Endothelial cell of umbilical vein (primary cell): ENCODE measurements around the gene ALDOA.

Experiments used
- EZH2 ChIP-seq: IDR thresholded peaks from 2 replicates; pipeline ENCODE4 v1.6.1; 2012; ENCODE audit warnings: borderline replicate concordance, low read depth, mild to moderate bottlenecking, moderate library complexity, low read length, inconsistent platforms; ENCODE audit not compliant: severe bottlenecking
- GATA2 ChIP-seq: IDR thresholded peaks from 2 replicates; pipeline ENCODE4 v1.7.0; 2011; ENCODE audit warnings: low read depth, mild to moderate bottlenecking, moderate library complexity, mixed read lengths, low read length; ENCODE audit not compliant: insufficient read length, insufficient read depth
- MYC ChIP-seq: IDR thresholded peaks from one replicate; pipeline ENCODE4 v1.6.1; 2011; ENCODE audit warnings: mild to moderate bottlenecking, low read depth, low read length
- POLR2A ChIP-seq: IDR thresholded peaks from 2 replicates; pipeline ENCODE4 v1.6.1; 2012; ENCODE audit warnings: low read depth, mild to moderate bottlenecking, control low read depth, low read length
- POLR2AphosphoS5 ChIP-seq: IDR thresholded peaks from 2 replicates; pipeline ENCODE4 v1.6.1; 2012; ENCODE audit warnings: low read depth, mild to moderate bottlenecking, control low read depth, low read length, moderate library complexity; ENCODE audit not compliant: insufficient read depth
- TF ChIP-seq, protein P1 (sequence below), 2 donors: IDR thresholded peaks; 1 replicate in 1 of 2; 2 replicates in 1 of 2; pipeline ENCODE4 v1.5.1; 2011; ENCODE audit warnings: low read length in 2 of 2, mild to moderate bottlenecking in 2 of 2, moderate library complexity in 2 of 2, control low read depth in 1 of 2, inconsistent platforms in 1 of 2, low read depth in 1 of 2; ENCODE audit not compliant: insufficient read depth in 1 of 2; ENCODE audit errors: extremely low read depth in 1 of 2

DNA sequence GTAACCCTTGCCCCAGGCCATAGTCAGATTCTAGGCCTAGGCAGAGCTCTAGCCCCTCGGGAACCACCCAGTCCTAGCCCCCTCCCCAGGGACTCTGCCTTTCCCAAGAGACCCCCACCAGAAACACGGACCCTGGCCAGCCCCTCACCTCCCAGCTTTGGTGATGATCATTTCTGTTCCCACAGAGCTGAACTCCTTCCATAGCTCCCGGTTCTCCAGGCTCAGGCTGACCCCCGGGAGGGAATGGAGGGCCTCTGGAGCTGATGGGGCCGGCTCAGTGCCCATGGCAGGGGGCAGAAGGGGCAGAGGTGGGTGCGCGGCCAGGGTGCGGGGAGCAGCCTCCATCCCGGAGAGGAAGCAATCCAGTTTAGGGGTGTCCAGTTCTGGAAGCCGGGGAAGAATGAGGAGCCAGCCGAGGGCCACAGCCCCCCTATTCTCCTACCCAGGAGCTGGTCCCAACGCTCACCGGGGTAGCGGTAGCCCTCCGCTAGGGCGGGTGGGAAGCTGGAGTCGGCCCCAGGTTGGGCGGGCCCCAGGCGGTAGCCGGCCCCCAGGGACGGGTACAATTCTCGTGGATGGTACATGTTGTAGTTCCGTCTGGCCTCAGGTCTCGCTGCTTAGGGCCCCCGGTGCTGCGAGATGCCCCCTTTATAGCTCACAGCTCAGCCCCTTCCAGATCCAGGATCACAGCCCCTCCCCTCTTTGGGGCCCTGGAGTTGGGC is 25.2 kb downstream of the ALDOA start:
- TF ChIP-seq POLR2A (no peak), POLR2AphosphoS5 (no peak), GATA2 (no peak), MYC (no peak), EZH2 (no peak)
- TF ChIP-seq, protein P1, sequence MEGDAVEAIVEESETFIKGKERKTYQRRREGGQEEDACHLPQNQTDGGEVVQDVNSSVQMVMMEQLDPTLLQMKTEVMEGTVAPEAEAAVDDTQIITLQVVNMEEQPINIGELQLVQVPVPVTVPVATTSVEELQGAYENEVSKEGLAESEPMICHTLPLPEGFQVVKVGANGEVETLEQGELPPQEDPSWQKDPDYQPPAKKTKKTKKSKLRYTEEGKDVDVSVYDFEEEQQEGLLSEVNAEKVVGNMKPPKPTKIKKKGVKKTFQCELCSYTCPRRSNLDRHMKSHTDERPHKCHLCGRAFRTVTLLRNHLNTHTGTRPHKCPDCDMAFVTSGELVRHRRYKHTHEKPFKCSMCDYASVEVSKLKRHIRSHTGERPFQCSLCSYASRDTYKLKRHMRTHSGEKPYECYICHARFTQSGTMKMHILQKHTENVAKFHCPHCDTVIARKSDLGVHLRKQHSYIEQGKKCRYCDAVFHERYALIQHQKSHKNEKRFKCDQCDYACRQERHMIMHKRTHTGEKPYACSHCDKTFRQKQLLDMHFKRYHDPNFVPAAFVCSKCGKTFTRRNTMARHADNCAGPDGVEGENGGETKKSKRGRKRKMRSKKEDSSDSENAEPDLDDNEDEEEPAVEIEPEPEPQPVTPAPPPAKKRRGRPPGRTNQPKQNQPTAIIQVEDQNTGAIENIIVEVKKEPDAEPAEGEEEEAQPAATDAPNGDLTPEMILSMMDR (IDR thresholded peaks at IDR 0.05; ENCODE audit: extremely low read depth in 1 of 2, insufficient read depth in 1 of 2, low read depth in 1 of 2, low read length in 2 of 2): no peak
